Colonic mucosa (tissue), 4 donors: Measurements from ENCODE around the gene RBM20. TPM values are rescaled to one million over a fixed set of nuclear protein-coding genes. Genes with fewer than 3 reads are reported as not detected.

Source experiments
- DNase-seq: peaks from one replicate; pipeline ENCODE4 v3.0.0-alpha.2; 2020
- H3K27ac ChIP-seq: fragments of 200-600 bp; one replicate; pipeline ENCODE4 v1.8.0; 2021
- H3K27me3 ChIP-seq: fragments of 200-600 bp; one replicate; pipeline ENCODE4 v1.8.0; 2021
- H3K36me3 ChIP-seq: fragments of 200-600 bp; one replicate; pipeline ENCODE4 v1.8.0; 2021
- H3K4me1 ChIP-seq: fragments of 200-600 bp; one replicate; pipeline ENCODE4 v1.8.0; 2021; ENCODE audit warnings: mild to moderate bottlenecking
- H3K4me3 ChIP-seq: fragments of 200-600 bp; one replicate; pipeline ENCODE4 v1.8.0; 2021
- H3K9ac ChIP-seq, 2 donors: one replicate each; pipeline ENCODE4 v1.7.0; 2013; ENCODE audit warnings: control low read depth in 2 of 2, low read depth in 2 of 2, low read length in 2 of 2
- H3K9me3 ChIP-seq: fragments of 200-600 bp; one replicate; pipeline ENCODE4 v1.8.0; 2021
- CTCF ChIP-seq: fragments of 200-600 bp; IDR thresholded peaks from one replicate; pipeline ENCODE4 v1.8.0; 2022; ENCODE audit warnings: antibody characterized with exemption, mild to moderate bottlenecking
- intact Hi-C: fragments of 100-400 bp; cut with DNase I; formaldehyde crosslinking; loops from one replicate; pipeline ENCODE4 v1.14.1; 2022
- total RNA-seq, 2 donors: library from RNA; stranded (reverse); fragmentation: NEBNext Ultra II Directional in 1 of 2; extraction: Animal tissue kit (Norgen Biotek cat#: 25700) in 1 of 2; gene quantifications; one replicate each; pipeline ENCODE4 v1.2.1, GENCODE V29; 2021
- donor health status: healthy.
- donor health status: DM: no; HTN: no; CAD: no.
- donor health status: DM: no; HTN: no; CAD: no.

Gene RBM20
- total RNA-seq, 2 donors from 2014 or later, result 0.49 to 0.80 TPM

- Histone ChIP-seq H3K4me1 (no peaks in the 10 kb centered on the region), H3K27ac (no peak overlapping the region), H3K9ac (no peak overlapping the region), H3K9me3 (no peaks in the 10 kb centered on the region), H3K36me3 (no peaks in the 10 kb centered on the region), H3K27me3 (no peaks in the 10 kb centered on the region), H3K4me3 (no peak overlapping the region)
- intact Hi-C loops, result no loop called here
- TF ChIP-seq CTCF, result no peak
- no peak for DNase-seq
These were observed 41.9 kb downstream of the RBM20 start for GRCh38 chr10:110686047-110686446.

GRCh38 chr10:110686949-110687348 lies 42.8 kb downstream of the RBM20 start:
- no peak for DNase-seq
- TF ChIP-seq CTCF, result no peak
- Histone ChIP-seq H3K9me3 (no peaks in the 10 kb centered on the region), H3K9ac (no peak overlapping the region), H3K27ac (no peak overlapping the region), H3K27me3 (no peaks in the 10 kb centered on the region), H3K4me1 (no peaks in the 10 kb centered on the region), H3K4me3 (no peak overlapping the region), H3K36me3 (no peaks in the 10 kb centered on the region)
- intact Hi-C loops, result no loop called here

GRCh38 chr10:110687400-110687799 lies 43.3 kb downstream of the RBM20 start:
- no peaks in the 10 kb centered on the region for H3K4me1 ChIP-seq
- no peaks in the 10 kb centered on the region for H3K27me3 ChIP-seq
- TF ChIP-seq CTCF, result no peak
- no peaks in the 10 kb centered on the region for H3K36me3 ChIP-seq
- no peaks in the 10 kb centered on the region for H3K9me3 ChIP-seq
- H3K27ac ChIP-seq, result no peak overlapping the region
- no peak for DNase-seq
- H3K4me3 ChIP-seq, result no peak overlapping the region
- intact Hi-C loops, result no loop called here
- H3K9ac ChIP-seq, result no peak overlapping the region

- intact Hi-C loops, result no loop called here
- no peak for TF ChIP-seq CTCF
- no peaks in the 10 kb centered on the region for H3K27me3 ChIP-seq
- no peaks in the 10 kb centered on the region for H3K36me3 ChIP-seq
- H3K9ac ChIP-seq, result no peak overlapping the region
- H3K27ac ChIP-seq, result no peak overlapping the region
- H3K4me1 ChIP-seq, result no peaks in the 10 kb centered on the region
- H3K4me3 ChIP-seq, result no peak overlapping the region
- no peaks in the 10 kb centered on the region for H3K9me3 ChIP-seq
- DNase-seq, result no peak
These were observed 47.0 kb downstream of the RBM20 start for GRCh38 chr10:110691139-110691538.

- Histone ChIP-seq H3K4me3 (no peak overlapping the region), H3K27me3 (no peaks in the 10 kb centered on the region), H3K9me3 (no peaks in the 10 kb centered on the region), H3K9ac (no peak overlapping the region), H3K4me1 (no peaks in the 10 kb centered on the region), H3K27ac (no peak overlapping the region), H3K36me3 (no peaks in the 10 kb centered on the region)
- no peak for TF ChIP-seq CTCF
- DNase-seq, result no peak
- intact Hi-C loops, result no loop called here
These were observed 50.1 kb downstream of the RBM20 start for GRCh38 chr10:110694263-110694662.
